GM12874 (cell line): Measurements from ENCODE around the gene LRP1.

Experiments used
- TF ChIP-seq, protein P1 (sequence below): IDR thresholded peaks from 2 replicates; pipeline ENCODE4 v1.5.1; 2011; ENCODE audit warnings: low read depth, mild to moderate bottlenecking, control low read depth, low read length, moderate library complexity; ENCODE audit not compliant: insufficient read depth

Gene LRP1

DNA sequence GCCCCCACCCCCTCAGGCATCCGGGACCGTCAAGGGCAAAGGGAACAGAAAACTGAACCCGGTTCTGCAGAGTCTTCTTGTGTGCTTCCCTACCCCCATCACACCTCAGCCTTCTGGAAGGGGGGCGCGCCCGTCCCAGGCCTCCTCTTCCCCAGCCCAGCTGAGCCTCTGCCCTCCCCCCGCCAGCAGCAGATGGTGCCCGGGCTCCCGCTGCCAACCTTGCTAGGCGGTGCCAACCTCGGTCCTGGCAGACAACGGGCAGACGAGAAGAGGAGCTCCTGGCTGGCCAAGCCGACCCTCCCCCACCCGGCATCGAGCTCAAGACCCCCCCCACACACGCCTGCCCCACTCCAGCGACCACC, 114.0 kb downstream of the LRP1 start:
- TF ChIP-seq, protein P1, sequence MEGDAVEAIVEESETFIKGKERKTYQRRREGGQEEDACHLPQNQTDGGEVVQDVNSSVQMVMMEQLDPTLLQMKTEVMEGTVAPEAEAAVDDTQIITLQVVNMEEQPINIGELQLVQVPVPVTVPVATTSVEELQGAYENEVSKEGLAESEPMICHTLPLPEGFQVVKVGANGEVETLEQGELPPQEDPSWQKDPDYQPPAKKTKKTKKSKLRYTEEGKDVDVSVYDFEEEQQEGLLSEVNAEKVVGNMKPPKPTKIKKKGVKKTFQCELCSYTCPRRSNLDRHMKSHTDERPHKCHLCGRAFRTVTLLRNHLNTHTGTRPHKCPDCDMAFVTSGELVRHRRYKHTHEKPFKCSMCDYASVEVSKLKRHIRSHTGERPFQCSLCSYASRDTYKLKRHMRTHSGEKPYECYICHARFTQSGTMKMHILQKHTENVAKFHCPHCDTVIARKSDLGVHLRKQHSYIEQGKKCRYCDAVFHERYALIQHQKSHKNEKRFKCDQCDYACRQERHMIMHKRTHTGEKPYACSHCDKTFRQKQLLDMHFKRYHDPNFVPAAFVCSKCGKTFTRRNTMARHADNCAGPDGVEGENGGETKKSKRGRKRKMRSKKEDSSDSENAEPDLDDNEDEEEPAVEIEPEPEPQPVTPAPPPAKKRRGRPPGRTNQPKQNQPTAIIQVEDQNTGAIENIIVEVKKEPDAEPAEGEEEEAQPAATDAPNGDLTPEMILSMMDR, result no peak

DNA sequence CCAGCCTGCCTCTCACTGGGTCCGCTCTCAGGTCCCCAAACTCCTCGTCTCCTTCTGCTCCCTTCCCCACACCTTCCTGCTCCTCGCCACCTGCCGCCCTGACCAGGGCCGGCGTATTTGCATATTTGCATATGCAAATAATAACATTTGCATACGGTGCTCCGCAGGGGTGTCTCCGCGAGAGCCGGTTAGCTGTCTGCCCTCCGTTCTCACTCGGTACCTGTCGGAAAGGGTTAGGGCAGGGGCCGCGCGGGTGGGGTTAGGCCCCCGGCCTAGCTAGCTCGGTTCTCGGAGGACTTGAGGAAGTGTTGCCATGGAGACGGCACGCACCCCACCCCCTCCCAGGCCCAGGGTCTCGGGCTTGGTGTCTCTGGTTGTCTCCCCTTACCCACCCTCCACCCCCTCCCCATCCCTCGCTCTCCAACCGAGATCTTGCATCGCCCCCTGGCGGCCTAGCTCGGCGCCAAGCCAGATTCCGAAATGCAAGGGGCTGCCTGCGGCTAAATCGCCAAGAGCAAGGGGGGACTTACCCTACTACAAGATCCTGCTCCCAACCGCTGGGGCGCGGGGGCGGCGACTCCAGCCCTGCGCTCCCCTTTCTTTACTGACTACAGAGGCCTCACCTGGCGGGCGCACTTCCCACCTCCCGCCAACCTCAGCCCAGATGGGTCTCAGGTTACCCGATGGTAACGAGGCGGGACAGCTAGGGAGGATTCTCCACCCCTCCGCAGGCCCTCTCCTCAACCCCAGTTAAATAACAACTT, 114.6 kb downstream of the LRP1 start:
- TF ChIP-seq, protein P1, result peak; percentile 85

DNA sequence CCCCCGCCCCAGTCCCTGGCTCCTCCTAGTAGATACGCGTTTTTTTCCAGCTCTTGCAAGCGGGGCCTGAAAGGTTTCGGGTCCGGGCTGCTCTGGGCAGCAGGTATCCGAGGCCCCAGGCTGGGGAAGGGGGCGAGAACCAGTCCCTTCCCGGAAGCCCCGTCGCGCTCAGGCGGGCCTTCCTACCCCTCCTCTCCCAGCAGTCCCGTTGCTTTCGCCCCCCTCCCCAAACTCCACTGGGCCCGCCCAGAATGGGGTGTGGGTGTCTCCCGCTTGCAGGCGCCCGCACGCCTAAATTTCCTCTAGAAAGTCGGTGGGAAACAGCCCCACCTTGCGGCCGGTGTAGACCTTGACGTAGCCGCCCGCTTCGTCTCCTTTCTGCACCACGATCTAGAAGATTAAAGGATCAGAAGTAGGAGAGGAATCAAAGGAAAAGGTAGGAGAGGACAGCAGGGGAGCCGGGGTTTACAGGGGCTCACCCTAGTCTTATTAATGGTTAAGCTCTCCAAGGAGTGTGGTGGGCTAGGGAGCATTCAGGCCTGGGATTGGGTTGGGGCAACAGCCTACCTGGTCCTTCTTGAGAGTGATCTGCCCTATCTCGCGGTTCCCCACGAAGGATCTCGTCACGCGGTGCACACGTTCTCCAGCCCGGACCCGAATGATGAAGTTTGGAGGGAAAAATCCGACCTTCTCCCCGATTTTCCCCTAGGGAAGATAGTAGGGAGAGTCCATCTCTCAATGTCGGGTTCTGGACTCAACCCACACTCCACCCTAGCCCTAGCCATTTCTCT, 115.4 kb downstream of the LRP1 start:
- TF ChIP-seq, protein P1, result peak; percentile 80

DNA sequence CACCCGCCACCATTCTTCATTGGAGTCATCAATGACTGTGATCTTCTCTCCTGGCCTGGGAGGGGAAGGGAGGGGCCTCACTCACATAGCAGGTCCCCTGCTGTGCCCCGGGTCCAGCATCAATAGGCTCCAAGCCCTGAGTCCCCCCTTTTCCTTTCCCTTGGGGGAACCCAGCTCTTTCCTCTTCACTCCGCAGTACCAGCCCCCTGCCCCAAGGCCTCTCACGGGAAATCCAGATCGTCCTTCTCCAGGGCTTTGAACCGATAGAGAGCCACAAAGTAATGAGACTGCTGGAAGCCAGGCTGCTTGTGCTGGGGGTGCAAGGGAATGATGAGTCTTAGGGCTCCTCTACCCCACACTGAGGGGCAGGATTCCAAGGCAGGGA, 116.0 kb downstream of the LRP1 start:
- TF ChIP-seq, protein P1, result no peak

DNA sequence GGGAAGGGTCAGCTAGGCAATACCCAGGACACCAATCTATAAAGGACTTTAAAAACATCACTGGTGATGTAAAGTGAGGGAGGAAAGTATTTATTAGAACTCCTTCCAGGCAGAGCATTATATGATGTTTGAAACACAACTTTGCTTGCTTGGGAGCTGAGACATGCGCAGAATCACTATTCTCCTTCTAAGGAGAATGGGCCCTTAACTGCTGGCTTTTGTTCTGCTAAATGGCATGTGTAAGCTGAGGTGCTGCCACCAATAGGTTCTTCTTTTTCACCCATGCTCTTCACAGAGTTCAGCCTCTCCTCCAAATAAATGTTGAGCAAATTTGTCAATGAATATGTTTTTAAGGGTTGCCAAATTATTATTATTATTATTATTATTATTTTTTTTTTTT, 118.8 kb downstream of the LRP1 start:
- TF ChIP-seq, protein P1, result no peak

DNA sequence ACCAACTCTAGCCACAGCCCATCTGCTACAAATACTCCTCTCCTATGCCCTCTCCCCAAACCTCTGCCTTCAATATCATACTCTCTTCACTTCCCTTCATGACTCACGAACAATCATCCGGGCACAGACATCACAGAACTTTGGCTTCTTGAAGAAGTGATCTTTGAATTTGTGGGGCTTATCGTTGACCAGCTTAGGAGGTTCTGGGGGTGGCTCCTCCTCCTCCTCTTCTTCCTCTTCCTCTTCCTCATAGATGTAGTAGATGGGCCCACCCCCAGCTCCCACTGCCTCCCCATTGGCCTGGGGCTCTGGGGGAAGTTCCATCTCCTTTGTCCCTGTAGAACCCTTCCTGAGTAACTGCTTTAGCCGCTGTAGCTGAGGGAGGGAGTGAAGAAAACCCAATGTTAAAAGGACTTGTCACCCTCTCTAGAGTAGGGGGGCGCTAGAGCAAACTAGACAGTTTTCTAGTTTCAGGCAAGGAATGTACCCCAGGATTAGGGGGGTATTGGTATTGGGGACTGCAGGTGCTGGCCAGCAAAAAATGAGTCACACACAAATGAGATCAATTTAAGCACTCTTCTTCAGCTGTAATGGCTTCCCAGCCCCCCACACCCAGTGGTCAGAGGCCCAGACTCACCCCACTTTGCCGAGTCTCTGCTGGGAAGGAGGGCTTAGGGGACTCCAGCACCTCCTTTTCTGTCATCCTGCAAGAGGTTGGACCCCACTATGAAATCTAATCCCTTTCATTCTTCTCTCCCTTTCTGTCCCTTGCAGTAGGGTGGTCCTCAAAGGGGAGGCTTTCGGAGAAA, 120.9 kb downstream of the LRP1 start:
- TF ChIP-seq, protein P1, result no peak

DNA sequence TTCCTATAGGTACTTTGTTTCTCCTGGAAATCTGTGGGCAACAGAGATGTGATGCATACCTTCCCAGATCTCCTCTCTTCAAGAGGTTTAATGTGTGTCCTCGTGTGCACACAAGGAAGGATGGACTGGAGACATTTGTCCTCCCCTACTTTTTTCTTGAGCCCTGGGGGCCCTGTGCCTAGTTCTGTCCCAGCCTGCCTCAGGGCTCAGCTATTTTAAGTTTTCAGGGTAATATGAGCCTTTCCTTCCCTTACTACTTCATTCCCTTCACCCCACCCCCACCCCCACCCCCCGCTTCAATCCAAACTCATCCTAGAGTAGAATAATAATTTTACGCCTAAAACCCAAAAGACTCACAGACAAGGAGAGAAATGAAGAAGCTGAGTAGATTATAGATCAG, 122.3 kb downstream of the LRP1 start:
- TF ChIP-seq, protein P1, result no peak
